HG02981 (cell line): Measurements from ENCODE around the gene KLF15.
"Not testable (repeated sequence)": the region's sequence is repeated elsewhere in the genome, so short reads cannot be mapped to it uniquely, and the experiment has no call there.

Source experiments
- ATAC-seq: cut with Tn5 transposase; IDR thresholded peaks from one replicate; pipeline ENCODE4 v1.9.1; 2021; ENCODE audit warnings: mild to moderate bottlenecking, moderate library complexity; ENCODE audit not compliant: unreplicated experiment

KLF15 gene

DNA sequence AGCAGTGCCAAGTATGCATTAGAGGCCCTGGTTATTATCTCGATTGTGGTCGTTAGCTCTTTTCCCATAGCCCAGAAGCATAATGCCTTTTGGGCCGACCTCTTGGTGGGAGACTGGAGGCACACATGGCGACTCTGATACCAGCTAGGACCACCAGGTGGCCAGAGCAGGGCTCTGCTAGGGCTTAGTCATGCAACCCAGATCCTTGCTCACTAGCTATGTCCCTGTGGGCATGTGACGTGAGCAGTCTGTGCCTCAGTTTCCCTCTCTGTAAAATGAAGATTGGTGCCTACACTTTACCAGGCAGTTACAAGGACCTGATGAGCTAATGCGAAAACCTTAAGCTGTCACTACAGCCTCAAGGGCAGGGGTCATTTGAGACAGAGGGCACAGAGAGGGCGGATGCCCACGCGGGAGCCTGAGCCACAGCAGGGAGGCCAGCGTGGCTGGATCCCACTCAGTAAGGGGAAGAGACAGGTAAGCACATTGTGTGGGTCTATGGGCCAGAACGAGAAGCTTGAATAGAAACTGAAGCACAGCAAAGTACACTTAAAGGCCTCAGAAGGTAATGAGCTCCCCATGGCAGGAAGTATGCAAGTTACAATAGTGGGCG lies 8.8 kb downstream of the KLF15 start:
- ATAC-seq: no peak

DNA sequence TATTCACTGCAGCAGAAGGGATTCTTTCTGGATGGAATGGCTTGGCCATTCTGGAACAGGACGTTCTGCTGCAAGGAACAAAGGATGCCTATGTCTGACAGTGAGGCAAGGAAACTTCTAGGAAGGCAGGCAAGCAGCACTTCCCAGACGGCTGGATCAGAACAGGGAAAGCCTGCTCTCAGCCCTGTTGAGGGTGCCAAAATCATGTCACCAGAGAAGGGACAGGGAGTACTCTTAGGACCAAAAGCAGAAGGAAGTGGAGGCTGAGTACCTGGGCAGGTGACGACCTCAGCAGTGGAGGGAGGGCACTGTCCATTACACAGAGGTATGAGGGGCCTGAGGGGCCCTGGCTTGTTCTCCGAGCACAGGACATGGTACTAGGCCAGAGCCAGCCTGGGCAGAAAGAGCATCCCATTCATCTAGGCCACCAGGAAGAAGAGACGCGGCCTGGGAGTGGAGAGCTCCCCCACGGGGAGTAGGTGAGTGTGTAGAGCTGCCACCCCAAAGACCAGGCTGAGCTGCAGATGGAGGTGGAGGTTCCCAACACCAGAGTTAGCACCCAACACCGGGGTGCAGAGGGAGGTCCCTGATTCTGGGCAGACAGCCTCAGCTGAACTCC lies 9.6 kb downstream of the KLF15 start:
- ATAC-seq: no peak

DNA sequence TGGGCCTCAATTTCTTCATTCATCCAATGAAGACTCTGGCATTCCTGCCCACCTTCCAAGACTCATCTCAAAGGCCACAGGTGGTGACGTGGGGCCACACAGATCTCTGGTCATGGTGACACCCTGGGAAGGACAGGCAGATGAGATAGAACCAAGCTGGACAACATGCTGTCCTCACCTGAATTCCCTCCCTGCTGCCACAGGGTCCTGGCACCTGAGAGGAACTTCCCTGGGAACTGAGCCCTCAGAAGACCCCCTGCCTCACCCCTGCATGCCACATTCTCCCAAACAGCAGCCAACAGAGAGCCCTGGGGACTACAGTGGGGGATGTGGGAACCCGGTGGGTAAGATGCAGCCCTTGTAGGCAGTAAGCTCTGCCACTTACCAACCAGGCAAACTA lies 10.7 kb downstream of the KLF15 start:
- ATAC-seq: no peak

DNA sequence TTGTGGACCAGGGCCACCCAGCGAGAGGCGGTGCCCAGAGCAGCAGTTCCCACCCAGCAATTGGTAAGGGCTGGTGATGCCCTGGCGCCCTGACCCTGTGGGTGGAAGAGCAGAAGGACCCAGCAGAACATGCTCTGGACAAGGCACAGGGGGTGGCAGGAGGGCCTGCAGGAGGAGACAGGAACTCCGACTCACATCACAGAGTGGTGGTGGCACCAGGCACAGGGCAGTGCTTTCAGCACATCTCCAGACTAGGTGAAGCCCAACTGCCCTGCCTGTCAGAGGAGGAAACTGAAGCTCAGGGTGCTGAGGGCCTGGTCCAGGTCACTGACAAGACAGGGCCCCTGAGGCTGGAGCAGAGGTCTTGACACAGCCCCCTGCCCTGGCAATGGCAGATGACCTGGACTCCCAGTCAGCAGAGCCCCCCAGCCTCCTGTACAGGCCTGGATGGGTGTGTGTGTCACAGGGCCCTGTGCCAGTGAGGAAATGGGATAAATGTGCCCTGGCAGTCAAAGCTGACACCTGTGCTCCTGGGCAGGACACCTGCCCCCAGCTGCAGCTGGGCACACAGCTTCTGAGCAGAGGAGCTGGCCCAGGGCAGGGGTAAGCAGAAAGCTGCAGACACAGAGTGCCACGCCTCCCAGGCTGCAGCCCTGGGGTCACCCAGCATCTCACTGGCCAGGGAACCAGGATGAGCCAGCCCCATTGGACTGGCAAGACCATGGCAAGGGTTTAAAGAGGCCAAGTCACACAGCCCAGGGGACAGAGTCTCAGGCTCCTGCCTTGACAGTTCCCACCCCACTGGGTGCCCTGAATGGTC lies 11.4 kb downstream of the KLF15 start:
- no peak for ATAC-seq

DNA sequence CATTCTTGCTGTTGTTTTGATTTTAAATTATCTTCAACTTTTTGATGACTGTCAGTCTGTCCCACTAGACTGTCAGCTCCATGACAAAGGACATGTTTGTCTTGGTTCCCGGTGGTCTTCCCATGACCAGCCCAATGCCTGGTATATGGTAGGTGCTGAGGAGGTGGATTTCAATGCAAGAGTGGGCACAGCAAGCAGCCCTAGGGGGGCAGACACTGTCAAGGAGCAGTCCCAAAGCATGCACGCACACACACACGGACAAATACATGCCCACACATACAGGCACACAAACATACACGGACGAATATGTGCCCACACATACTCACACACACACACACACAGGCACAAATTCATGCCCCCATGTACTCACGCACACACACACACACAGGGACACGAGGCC lies 12.0 kb downstream of the KLF15 start:
- ATAC-seq: no peak

DNA sequence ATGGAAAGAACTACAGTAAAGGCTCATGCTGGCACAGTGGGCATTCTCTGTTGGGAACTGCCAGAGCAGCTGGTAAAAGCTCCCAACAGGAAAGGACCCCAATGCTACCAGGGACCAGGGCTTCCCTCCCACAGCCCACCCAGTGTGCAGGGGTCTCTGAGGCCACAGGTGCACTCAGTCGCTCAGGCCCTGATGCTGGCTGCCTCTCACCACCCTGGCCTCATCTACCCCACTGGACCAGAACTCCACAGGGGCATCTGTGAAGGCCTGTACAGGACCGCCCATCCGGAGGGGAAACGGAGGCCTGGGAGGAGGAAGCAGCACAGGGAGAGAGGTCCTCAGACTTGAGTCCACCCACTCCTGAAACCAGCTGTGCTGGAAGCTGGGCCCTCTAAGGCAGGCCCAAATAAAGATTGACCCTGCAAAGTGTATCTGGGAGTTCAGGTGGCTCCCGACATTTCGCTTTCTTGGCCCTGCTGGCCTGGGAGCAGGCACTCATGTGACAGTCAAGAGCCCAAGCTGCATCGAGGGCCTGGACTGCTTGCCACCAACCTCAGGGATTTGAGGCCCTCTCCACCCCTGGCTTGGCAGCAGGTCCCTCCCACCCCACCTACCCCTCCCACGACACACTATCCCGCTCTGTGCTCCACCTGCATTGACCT lies 12.7 kb downstream of the KLF15 start:
- no peak for ATAC-seq

DNA sequence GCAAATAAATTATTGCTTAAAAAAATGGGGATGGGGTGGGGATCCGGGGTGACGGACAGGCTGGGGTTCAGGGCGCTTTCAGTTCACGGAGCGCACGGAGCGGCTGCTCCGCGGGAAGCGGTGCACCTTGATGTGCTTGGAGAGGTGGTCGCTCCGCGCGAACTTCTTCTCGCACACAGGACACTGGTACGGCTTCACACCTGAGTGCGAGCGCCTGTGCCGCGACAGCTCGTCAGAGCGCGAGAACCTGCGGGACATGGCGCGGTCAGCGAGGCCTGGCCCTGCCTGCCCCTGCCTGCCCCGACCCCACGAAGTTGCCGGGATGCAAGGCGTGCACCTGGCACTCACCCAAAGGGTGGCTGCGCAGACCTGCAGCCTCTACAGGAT lies 13.6 kb downstream of the KLF15 start:
- no peak for ATAC-seq

DNA sequence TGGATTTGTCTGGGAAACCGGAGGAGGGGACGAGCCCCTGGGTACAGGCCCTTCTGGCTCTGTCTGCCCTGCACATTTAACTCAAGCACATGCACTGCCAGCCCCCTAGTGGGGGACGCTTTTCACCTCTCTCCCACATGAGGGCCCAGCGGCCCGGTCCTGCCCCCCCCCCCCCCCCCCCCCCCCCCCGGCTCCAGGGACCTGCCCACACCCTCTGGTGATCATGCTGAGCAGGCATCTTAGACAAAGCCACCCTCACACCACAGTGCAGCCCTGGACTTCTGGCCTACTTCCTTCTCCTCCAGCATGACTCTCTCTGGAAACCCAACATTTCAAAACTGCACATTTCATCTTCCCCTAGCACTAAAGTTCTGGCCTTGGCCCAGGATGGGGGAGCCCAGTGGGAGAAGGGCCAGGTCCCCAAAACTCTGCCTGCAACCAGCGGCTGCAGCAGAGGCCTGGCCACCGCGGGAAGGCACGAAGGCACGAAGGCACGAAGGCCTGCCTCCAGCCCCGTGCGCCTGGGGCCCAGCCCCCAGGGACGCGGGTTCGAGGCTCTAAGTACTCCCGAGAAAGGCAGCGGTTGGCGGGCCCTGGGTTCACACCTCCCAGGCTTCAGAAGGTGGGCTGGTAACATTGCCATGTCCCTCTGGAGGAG lies 14.1 kb downstream of the KLF15 start:
- ATAC-seq: no peak

DNA sequence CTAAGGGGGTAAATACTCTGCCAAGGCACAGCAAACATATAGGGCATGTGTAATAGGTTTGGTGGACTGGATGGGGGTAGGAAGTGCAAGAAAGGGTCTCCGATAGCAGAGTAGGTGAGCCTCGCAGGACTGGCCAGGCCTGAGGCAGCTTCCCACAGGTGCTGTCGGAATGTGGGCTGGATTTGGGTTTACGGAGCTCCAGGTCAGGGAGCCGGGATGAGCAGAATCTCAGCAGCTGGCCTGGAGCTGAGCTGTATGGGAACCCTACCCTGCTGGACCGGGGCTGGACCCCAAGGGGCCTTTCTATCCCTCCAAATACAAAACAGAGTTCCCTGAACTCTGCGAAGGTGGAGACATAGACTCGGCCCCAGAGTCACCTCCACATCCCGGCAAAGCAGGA lies 15.0 kb downstream of the KLF15 start:
- ATAC-seq: no peak

DNA sequence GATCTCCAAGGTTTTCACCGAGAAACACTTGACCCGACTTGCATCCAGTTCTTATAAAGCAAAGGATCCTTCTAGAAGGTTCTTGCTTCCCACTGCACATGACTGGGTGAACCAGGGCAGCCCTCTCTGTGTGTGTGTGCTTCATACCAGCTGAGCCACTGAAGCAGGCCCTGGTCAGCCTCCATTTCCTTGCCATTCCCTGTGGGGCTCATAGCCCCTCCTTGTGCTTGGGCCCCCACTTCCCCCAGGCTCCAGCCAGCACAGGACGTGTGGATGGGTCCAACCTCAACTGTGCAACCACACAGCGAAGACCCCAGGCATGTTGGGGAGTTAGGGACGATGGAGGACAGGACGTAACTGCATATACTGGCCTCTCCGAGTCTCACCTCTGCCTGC lies 15.5 kb downstream of the KLF15 start:
- no peak for ATAC-seq

DNA sequence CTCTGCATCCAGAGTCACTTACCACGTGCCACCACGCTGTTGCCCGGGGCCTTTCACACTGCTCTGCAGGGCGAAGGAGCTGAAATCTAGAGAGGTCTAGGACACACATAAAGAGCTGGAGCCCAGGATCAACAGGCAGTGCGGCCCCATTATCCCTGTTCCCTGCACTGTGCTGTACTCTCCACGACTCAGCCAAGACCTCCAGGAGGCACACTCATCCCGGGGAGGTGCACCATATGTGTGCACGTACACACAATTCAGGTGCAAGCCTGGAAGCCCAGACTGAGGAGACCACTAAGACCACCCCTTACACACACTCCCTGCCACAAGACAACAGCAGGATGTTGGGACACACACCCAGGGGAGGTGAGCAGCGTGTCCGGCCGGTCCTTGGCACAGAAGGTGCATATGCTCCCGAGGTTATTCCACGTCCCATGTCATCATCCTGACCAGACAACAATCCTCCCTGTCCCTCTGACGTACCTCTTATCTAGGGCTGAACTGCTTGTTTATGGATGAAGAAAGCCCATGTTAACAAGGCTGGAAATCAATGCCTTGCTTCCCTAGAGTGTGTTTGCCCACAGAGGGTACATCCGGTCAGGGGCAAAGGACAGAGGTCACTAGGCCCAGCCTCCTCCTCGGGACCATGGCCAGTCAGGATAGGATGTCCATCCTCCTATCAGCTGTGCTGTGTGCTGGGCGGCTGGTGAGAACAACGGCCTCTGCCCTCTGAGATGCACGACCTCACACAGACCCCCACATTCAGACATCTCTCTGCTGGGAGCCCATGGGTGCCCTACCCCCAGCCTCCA lies 16.1 kb downstream of the KLF15 start:
- no peak for ATAC-seq

DNA sequence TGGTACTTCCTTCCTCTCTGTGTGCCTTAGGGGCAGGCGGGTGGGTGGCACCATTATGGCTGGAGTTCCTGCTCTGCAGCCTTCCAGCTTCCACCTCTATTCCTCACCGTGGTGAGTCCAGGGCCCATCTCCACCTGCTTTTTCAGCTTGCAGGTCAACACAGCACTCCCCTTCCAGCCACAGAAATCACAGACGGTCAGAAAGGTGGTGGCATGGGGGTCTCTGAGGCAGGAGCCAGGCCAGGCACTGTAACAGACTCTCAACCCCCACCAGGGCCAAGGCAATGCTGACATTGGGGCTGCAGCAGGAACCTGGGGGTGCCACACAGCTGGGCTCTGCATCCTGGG lies 16.6 kb downstream of the KLF15 start:
- ATAC-seq: no peak

DNA sequence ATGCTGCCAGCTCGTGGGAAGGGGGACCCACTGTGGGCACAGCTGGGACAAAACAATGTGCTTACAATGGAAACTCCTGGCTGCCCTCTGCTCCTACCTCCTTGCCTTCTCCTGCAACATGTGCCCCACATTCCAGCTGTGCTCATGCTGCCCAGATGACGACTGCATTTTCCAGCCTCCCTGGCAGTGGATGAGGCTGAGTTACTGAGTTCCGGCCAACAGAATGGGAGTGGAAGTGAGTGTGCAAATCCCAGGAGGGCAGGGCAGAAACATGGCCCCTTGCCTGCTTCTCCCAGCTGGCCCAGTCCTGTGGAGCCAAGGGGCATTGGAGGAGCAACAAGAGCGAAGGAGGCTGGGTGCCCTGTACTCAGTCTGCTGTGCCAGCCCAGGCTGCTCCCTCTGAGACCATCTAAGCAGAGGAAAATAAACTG lies 17.1 kb downstream of the KLF15 start:
- ATAC-seq: no peak

DNA sequence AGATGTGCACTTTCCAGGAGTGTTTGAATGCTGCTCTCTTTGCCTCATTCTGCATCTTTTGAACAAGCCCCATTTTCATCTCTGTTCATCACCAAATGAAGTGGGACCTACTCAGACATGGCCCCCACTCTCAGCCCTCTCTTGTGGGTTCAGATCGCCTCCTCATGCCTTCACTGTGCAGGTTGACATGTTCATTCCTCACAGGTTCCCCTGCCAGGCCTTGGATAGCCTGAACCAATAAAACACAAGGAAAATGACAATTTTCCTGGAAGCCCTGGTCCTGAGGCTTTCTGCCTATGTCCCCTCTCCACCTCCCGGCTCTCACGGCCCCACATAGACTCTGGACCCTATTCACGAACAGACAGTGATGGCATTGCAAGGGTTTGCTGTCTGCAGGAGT lies 17.7 kb downstream of the KLF15 start:
- no peak for ATAC-seq

DNA sequence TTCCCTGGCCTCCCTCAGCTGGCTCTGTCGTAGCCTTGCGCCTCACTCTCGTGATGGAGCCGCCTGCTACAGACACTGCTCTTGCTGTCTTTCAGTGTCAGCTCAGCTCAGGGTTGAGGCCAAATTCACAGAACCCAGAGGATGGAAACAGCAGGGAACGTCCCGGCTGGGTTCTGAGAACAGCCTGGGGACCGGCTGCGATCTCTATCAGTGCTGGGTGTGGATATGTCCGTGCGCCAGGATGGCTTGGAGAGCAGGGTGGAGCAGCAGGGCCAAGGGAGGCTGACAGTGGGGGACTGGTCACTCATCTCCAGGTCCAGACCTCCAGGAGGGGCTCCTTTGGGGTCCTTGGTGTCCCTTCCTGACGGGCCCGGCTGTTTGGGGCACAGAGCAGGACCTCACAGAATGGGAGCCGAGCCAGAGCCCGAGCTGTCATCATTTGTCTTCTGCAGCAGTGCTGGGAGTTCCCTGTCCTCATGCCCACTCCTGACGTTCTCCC lies 18.4 kb downstream of the KLF15 start:
- no peak for ATAC-seq

DNA sequence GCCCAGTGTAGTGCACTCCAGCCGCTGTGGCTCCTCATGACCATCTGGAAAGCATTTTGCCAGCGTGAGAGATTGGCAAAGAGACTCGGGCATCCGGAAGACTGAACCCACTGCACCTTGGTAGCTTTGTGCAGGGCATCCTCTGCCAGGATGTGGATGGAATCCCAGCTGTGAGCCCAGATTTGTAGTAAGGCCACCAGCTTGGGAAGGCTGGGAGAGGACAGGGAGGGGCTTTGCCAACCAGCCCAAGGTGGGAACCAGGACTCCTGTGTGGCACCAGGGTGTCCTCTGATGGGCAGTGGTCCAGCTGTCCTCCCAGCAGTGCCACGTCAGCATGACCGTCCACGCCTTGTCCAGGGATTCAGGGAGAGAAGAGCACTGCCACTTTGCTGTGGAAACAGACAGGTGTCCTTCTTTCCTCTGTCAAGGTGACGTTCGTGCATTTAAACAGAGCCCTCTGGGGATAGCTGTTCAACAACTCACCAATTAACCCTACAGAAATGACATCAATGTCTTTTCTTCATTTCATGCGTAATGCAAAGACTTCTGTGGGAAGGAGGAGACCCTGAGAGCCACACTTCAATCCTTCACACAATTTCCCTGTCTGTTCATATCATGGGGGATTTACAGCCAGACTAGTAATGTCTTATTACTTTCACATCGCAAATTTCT lies 19.1 kb downstream of the KLF15 start:
- no peak for ATAC-seq

DNA sequence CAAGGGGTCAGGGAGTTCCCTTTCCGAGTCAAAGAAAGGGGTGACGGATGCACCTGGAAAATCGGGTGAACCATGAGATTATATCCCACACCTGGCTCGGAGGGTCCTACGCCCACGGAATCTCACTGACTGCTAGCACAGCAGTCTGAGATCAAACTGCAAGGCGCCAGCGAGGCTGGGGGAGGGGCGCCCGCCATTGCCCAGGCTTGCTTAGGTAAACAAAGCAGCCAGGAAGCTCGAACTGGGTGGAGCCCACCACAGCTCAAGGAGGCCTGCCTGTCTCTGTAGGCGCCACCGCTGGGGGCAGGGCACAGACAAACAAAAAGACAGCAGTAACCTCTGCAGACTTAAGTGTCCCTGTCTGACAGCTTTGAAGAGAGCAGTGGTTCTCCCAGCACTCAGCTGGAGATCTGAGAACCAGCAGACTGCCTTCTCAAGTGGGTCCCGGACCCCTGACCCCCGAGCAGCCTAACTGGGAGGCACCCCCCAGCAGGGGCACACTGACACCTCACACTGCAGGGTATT lies 25.3 kb downstream of the KLF15 start:
- ATAC-seq: not testable (repeated sequence)

DNA sequence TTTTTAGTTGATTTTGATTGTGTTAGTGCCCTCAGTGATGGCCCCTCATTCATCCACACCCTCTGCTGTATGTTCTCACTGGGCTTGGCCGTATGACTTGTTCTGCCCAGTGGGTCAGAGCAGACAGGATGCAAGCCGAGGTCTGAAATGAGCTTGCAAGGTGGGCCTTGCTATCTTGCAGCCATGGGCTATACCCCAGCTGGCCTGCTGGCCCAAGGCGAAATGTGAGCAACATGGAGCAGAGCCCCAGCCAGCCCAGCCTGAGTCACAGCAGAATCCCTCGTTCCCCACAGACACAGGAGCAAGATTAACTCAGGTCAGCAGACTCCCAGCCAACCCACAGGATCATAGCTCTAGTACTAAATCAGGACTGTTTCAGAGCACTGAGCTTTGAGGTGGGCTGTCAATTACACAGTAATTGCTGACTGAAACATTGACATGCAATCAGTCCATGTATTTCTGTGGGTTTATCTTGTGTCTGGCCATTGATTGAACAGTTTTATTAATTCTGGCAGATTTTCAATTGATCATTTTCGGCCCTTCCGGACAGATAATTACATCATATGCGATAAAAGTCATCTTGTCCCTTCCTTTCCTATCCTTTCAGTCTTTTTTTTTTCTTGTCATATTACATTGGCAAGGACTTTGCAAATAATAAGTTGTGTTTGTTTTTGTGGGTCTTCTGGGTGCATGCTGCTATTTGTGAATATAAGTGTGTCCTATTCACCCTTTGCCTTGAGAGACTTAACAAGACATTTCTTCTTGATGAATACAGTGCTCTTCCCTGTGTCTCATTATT lies 27.1 kb downstream of the KLF15 start:
- ATAC-seq: no peak

DNA sequence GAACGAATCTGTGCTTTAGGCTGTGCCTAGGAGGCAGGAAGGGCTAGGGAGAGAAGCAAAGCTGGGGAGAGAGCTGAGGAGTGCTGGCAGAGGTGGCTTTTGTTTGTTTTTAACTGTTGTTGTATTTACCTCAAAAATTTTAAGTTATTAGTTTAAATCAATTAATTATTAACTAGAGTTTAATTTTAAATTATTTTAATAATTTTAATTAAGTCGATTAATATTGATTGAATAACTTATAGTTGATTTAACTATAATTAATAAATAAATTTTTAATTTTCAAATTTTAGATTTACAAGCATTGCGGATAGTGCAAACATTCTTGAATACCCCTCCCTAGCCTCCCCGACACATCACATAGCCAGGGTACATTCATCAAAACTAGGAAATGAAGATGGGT lies 30.6 kb downstream of the KLF15 start:
- ATAC-seq: no peak
